Activated naive CD4-positive, alpha-beta T cell treated with Interleukin-2 at 50 U/mL for 16 hours (primary cell): Measurements from ENCODE around the gene AQP7.
"Not testable (repeated sequence)": the region's sequence is repeated elsewhere in the genome, so short reads cannot be mapped to it uniquely, and the experiment has no call there.

Source experiments
- DNase-seq: peaks from one replicate; pipeline ENCODE4 v3.0.0-alpha.2; 2020

Gene AQP7

DNA sequence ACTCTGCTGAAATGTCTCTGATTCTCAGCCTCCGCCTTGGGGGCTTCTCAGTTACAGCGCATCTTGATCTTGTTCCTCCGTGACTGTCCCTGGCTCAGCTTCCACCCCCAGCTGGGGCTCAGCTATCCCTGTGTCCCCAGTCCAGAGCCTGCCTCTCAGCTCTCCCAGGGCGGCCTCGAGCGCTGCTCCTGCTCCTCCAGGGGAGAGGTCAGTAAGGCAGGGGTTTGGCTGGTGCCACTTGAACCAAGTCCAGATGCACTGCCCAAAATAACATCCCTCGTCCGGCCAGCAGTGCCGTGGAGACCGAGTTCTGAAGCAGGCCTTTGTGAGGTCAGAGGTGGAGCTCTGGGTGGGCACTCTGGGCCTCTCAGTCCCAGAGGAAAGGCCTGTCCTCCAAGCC is at the start of gene AQP7:
Gene AQP7, minus strand, starts transcription at position 198 of the 400 bp plus-strand sequence. CDS start 1,306 bp downstream, outside the sequence.
- DNase-seq, result not testable (repeated sequence)

DNA sequence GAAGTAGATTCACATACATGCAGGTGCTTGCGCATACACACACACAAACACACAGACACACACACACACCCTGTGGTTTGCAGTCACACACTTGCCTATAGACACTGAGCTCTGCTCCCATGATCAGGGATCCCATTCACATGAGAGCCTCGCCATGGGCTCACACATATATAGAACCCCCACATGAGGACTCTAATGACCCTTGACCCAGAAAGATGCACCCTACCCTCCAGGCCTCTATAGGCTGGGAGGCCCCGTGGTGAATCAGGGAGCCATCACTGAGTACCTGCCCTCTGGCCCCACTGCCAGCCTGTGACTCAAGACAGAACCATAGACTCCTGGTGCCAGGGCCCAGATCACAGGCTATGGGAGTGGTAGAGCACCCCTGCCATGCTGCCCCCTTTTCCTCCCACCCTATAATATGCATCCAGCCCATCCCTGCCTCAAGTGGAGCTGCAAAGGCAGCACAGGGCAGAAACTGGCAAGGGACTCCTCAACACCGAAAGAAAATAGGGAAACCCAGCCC is 48.3 kb upstream of the AQP7 start:
- DNase-seq, result no peak

DNA sequence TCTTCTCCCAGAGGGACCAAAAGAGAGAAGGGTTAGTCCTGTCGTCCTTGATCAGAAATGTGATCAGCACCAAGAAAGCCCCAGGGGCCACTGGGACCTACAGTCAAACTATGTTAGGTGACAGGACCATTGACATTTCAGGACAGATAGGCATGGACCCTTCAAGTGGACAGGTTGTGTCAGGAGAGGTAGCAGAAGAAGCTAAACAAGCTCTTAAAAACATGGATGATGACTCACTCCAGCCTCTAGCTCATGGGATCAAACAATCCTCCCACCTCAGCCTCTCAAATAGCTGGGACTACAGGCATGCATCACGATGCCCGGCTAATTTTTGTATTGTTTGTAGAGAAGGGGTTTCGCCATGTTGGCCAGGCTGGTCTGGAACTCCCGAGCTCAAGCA is 47.3 kb upstream of the AQP7 start:
- DNase-seq, result no peak

DNA sequence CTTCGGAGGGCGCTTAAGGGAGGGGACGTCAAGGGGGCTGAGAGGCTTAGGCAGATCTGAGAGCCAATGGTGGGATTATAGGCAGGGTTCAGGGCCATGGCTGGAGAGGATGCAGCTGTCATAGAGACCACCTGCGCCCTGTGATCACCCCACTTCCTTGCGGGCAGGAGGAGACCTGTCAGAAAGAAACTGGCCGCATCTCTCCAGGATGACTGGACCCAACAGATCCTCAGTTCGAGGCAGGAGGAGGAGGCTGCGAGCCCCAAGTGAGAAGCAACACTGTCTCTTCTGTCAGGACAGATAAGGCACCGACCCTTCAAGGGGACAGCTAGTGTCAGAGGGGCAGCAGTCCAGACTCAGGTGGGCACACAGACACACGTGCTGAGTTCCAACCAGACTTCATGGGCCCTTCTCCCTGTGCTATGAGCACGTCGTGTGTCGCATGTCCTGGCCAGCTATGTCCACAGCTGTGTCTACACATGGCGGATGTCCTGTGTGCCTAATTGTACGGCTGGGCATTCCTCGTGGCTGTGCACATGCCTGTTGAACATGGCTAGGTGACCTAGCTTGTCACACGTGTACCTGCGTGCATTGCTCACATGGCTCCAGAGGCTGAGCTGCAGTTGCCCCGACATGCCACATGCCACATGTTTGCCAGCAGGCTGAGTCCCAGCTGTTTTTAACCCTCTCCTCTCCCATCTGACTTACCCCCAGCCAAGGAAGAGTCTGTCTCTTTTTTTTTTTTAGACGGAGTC is 45.6 kb upstream of the AQP7 start:
- no peak for DNase-seq

DNA sequence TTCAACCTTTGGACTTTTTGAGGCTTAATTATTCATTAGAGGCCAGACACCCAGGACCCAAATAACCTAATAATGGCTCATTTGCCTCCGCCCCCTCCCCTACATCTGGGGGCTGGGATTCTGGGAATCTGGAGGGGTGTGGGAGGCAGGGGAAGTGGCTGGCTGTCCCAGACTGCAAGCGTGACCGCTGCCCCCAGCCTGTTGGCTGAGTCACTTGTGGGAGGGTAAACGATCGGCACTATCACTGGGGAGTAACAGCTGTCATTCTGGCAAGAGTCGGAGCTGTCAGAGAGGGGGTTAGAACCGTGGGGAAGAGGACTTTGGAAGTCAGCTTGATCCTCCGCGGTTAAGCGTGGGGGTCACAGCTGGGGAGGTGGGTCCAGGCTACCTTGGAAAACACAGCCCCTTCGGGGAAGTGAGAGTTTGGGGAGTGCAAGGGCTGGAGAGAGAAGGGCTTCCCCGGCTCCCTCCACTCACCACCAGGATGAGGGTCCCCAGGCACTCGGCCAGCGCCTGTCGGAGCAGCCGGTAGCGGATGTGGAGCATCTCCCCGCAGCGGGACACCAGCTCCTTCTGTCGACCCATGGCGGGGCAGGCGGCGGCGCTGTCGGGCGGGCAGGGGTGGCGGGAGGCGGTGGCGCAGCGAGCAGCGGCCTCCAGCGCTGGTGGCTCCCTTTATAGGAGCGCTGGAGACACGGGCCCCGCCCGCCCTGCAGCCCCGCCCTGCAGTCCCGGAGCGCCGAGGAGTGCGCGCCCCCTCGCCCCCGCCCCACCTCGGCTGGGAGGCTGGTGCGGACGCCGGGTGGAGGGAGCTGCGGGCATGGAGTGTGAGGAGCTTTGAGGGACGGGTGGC is 44.8 kb upstream of the AQP7 start, which contains the start of gene AQP3:
Gene AQP3, minus strand, starts transcription at position 648 of the 853 bp plus-strand sequence. Its CDS starts 63 bp downstream, at position 585.
- DNase-seq, result peak; percentile 72

DNA sequence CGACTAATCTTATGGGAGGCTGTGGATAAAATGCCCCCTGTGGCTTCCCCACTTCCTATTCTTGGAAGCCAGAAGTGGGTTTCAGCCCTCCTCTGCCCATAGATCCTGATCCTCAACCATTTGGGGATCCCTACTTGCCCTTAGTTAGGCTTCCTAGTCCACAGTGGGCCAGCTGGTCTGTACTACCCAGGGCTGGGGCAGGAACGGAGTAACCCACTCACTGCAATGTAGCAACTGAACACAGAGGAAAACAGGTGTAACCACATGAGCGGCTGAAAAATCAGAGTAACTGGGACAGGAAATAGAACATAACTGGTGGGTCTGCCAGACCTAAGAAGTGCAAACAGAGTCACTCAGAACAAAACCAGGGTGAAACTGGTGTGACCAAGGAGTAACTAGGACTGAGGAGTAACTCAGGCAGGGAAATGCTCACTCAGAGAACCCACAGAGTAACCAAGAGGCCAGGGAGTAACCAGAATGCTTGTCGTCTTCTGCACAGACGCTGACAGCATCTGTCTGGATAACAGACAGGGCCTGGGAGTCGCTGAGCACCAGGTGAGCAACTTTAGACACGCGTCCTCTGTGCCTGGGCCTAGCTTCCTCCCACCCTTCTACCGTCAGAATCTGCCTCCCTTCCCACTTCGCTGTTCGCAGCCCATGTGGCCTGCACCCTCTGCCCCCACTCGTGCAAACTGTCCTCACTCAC is 44.0 kb upstream of the AQP7 start:
- peak; percentile 61 for DNase-seq

DNA sequence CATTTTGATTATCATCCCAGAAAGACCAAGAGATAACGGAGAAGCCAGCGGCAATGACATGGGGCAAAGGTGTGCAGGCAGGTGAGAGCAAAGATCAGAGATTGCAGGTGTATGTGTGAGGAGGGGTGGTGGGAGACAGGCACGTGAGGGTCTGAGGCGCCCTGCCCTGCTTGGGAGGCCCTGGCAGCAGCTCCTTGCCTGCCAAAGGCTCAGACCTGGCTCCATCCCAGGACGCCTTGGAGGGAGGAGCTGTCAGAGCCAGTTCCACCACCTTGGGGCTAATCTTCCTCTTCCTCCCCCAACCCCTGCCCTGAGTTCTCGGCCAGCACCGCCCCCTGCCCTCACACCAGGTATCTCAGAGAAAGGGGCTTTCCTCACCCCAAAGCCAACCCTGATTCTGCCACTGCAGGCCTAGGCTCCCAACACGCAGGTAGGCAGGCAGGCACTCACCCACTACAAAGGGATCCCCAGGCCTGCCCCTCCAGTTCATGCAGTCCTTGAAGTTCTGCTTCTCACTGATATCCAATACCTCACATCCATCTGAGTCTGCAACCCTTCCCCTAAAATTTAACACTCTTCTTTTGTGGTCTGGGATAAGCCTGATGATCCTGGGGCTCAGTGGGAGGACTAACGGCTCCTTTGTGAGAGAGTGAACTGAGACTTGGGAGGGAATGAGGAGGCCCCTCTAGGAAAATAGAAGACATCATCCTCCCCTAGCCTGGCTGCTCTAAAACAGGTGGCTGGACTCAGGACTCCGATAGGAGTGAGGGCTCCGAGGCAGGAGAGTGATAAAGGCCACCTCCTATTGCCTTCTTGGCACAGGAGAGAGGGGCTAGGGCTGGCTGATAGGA is 43.2 kb upstream of the AQP7 start:
- no peak for DNase-seq

DNA sequence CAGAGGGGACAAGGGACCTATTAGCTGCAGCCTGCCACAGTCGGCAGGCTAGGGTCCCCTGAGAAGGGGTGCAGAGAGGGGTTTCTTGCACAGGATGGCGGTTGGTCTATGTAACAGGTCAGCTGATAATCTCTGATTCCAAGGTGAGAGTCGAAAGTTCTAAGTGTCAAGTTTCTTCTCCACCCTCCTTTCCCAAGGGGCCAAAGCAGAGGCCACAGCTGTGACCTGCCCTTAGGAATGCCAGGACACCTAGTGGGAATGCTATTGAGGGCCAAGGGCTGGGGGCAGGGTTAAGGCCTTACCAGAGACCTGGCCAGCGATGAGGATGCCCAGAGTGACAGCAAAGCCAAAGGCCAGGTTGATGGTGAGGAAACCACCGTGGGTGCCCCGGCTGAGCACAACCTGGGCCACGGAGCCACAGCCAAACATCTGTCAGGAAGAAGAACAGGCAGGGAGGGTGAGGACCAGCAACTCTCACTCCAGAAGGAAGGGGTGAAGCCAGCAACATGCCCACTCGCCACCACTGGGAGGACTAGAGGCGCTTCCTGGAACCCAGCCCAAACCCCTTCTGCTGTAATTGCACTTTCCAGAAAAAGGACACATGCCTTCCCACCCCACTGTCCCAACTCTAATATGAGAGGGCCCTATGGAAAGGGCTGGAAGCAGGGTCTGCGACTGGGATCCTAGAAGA is 41.2 kb upstream of the AQP7 start:
- DNase-seq, result no peak

DNA sequence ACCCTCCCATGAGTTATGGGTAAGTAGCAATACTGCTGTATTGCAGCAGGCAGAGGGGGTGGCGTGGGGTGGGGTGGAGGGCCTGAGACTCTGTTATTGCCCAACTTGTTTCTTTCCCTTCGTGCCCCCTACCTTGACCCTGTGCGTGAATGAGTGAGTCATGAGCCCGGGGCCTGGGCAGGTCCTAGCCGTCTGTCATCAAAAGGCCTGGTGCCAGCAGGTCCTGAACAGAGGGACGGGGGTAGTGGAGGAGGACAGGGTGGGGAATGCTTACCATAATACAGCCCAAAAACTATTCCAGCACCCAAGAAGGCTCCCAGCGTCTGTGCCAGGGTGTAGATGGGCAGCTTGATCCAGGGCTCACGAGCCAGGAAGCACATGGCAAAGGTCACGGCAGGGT is 40.7 kb upstream of the AQP7 start:
- DNase-seq, result no peak

DNA sequence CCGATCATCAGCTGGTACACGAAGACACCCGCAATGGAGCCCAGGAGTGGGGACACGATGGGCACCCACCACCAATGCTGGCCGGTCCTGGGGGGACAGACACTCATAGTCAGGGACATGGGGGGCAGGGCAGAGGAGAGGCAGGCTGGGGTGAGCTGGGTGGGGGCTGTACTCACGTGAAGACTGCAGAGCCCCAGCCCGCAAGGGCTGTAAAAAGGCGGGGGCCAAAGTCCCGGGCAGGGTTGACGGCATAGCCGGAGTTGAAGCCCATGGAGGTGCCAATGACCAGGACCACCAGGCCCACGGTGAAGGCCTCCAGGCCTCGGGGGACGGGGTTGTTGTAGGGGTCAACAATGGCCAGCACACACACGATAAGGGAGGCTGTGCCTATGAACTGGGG is 39.8 kb upstream of the AQP7 start:
- DNase-seq, result no peak

DNA sequence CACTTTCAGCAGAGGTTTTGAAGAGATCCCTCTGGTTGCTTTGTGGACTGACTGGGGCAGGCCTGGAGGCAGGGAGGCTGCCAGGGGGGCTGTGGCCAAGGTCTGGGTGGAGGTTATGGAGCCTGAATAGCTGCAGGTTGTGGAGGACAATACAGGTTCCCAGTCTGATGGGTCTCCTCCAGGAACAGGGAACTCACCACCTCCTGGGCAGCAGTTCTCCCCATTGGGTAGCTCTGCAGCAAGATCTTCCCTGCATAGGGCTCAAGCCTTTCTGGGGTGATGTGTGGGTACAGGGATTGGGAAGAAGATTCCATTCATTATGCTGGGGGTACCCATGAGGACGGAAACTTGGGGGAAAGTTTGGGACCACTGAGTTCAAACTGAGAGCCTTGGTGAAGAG is 38.2 kb upstream of the AQP7 start:
- no peak for DNase-seq

DNA sequence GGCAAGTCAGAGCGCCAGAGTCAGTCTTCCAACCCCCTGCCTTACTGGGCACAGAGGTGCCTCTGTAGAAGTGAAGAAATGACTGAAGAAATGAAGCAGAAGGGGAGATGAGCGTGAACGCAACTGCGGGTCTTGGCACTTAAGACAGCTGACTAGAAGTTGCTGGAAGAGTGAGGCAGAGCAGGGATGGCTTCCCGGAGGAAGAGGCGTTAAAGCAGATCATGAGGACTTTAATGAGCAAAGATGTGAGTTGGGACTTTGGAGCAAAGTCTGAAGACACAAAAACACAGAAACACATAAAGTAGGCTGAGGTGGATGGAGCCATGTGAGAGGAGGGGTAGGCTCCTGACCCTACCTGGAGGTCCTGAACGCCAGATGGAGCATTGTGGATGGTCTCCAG is 37.8 kb upstream of the AQP7 start:
- DNase-seq, result no peak

DNA sequence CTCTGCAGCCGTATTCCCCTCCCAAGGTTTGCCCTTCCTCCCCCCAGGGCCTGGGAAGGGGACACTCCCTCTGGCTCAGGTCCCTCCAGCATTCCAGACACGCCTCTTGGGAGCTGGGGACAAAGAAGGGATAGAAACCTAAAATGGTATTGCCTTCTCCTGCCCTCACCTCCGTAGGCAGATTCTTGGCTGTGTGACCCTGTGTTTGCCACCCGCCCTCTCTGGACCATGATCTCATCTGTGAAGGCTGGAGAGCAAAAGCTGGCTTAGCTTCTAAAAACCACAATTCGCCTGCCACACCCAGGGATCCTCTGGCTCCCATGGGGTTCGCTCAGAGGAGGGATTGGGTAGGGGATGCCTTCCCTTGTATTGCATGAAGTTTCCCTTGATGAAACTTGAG is 37.4 kb upstream of the AQP7 start:
- DNase-seq, result no peak

DNA sequence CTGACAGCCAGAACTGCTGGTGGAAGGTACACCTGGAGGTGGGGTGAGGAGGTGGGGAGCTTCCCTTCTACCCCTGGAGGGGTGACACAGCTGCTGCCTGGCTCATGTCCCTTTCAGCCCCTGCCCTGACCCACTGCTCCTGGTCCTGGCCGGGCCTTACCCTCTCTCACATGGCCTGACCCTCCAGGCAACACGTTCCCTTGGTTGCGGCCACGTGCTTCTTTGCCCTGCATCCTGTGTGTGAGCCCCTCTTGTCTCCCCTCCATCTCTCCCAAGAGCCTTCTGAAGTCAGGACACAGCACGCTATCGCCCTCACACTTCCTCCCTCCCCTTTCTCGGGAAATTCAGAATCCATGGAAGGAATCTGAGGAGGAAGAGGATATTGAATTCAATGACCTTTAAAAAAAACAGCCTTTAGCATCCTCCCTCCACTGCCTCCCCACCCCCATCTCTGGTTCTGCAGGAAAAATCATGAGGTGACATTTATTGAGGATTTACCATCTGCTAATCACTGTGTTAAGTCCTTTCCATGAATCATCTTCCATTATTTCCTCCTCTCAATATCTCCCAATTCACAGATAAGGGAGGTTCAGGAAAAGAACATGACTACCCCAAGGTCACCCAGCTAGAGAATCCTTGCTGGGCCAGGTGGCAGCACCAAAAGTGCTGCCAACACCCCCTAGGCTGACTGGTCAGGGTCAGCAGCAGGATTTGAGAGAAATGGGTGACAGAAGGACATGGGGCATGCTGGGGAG is 36.7 kb upstream of the AQP7 start:
- no peak for DNase-seq

DNA sequence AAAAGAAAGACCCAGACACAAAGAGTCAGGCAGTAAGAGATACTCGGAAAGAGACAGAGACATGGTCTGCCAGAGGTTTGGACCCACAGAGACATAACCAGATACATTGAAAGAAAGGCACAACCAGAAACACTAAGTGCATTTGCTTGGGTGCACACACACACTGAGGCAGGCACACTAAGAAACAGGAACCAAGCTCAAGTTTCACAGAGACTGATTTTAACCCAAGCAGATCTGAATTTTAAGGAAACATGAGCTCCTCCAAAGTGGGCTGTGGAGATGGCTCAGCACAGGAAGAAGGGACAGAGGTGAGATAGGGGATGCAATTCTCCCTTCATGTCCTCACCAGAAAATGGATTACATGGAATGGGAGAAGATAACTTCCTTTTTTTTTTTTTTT is 35.5 kb upstream of the AQP7 start:
- no peak for DNase-seq

DNA sequence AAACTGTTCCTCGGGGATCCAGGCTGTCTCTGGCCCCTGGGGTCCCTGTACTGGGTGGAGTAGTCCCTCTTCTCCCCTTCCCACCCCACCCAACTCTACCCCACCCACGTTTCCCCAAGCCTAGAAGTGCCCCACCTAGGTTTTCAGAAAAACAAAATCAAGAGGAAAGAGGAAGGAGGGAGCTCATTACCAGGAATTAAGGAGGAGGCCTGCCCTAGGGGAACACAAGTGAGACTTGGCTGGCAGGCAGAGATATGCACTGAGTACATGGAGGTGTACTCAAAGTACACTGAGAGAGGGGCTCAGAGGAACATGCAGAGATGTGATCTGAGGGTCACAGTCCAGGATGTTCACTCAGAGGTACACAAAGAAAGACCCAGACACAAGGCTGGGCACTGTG is 34.8 kb upstream of the AQP7 start:
- no peak for DNase-seq

DNA sequence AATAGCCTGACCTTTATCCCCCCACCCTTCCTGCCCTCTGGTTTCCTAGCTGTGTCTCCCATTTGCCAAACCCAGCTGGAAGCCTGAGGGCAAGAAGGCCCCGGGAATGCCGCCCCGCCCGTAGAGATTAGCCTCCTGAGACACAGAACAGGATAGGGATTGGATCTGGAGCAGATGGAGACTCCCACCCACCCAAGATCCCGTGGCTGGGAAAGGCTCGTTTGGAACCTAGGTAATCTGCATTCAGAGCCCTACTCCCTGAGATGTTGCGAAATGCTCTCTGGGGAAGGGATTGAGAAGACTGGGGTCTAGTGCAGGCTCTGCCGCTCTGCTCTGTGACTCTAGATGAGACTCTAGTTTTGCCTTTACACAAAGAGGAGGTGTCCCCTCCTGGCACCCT is 34.1 kb upstream of the AQP7 start:
- no peak for DNase-seq

DNA sequence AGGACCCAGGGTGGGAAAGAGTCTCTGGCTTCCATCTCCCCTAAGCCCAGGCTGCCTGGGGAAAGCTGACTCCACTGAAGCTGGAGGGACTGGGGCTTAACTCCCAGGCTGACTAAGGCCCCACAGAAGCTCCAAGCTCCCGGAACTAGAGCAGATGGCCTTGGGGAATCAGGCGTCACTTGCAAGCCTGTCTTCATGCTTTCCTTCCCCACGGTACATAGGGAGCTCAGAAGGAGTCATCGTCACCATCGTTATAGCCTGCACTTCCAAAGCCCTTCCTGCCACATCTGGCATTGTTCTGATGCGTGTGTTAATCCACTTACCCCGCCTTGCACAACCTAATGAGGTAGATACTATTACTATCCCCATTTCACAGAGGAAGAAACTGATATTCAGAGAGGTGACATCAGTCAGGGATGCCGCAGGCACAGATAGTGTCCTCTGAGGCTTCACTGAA is 33.5 kb upstream of the AQP7 start:
- no peak for DNase-seq

DNA sequence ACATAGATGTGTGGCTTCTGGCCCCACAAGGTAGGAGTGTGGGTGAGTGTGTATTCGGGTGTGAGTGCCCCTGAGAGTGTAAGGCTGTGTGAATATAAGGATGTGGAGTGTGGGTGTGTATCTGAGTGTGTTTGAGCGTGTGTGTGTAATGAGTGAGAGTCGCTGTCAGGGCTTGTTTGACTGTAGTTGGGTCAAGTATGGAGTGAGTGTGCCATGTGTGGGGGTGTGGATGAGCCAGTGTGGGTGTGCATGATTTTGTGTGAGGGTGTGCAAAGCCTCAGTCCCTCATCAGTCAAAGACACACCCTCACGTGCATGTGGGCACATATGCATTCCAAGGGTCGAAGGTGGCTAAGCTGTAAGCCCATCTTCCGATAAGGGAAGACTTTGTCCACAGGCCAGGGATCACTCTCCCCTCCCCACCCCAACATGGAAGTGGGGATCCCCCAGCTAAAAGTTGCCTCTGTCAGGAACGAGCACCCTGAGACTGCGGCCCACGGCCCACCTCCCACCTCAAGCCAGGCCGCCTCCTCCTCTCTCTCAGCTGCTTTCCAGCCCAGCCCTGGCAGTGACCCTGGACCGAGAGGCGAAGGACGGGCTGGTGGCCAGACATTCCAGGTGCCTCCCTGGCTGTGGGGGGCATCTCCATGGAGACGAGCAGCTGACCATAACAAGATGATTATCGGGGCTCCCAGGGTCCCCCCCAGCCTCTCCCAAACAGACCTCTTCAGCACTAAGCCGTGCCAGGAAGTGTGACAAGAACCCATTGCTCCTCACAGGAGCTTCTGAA is 32.1 kb upstream of the AQP7 start:
- DNase-seq, result no peak

DNA sequence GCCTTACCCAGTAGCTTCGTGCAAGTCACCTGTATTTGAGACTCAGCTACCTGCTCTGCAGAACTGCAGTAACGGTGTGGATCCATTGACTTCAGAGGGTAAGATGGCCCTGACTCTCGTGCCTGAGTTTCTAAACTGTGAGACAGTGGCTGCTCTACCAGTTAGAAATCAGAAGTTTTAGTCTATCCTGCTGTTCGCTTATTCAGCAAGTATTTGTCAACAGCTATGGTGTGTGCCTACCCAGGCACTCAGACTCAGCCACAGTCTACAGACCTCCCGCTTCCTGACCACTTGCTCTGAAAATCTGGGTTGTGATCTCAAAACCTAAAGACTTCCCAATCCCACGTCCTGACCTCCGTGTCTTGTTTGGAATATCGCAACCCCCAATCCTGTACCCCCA is 31.5 kb upstream of the AQP7 start:
- no peak for DNase-seq
